Measurements from ENCODE around the gene TRMT10C. TPM values are rescaled to one million over a fixed set of nuclear protein-coding genes. Genes with fewer than 3 reads are reported as not detected.

The TRMT10C gene
- total and polyA plus RNA-seq, 9 of the 15 experiments (the other 6 are each of a cell fraction or from before 2014, with no cell fraction given): 48.6 to 106 (median 63.9) TPM

DNA sequence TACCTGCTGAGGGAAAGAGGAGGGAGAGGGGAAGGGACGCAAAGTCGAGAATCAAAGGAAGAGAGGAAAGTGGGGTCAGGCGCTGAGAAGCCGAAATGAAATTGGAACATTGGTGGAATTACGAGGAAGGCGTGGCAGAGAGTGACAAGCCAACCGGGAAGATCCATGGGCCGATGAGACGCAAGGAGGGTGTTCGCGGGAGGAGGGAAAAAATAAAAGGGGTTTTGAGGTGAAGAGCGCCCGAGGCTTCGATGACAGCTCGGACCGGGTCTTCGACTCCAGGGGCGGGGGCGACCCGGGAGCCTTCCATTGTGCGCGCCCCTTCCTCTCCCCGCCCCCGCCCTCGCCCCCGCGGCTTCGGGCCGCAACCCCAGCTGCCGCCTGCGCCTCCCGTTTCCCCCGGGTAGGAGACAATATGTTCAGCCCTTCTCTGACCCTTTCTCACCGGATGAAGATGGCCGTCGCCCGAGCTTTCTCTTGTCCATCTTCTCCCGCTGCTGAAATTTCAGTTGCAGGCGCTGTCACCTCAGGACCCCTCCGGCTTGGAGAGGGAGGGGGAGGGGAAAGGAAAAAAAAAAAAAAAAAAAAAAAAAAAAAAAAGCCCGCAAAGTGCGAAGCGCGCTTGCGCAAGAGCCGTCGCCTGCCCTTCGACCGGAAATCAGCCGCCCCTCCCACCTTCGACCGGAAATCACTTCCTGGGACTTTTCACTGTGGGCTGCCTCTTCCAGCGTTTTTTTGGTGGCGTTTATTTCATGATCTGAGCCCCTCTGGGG, 48.8 kb upstream of the TRMT10C start, which contains the start of gene SENP7 (continued):
- TF ChIP-seq, protein P1, sequence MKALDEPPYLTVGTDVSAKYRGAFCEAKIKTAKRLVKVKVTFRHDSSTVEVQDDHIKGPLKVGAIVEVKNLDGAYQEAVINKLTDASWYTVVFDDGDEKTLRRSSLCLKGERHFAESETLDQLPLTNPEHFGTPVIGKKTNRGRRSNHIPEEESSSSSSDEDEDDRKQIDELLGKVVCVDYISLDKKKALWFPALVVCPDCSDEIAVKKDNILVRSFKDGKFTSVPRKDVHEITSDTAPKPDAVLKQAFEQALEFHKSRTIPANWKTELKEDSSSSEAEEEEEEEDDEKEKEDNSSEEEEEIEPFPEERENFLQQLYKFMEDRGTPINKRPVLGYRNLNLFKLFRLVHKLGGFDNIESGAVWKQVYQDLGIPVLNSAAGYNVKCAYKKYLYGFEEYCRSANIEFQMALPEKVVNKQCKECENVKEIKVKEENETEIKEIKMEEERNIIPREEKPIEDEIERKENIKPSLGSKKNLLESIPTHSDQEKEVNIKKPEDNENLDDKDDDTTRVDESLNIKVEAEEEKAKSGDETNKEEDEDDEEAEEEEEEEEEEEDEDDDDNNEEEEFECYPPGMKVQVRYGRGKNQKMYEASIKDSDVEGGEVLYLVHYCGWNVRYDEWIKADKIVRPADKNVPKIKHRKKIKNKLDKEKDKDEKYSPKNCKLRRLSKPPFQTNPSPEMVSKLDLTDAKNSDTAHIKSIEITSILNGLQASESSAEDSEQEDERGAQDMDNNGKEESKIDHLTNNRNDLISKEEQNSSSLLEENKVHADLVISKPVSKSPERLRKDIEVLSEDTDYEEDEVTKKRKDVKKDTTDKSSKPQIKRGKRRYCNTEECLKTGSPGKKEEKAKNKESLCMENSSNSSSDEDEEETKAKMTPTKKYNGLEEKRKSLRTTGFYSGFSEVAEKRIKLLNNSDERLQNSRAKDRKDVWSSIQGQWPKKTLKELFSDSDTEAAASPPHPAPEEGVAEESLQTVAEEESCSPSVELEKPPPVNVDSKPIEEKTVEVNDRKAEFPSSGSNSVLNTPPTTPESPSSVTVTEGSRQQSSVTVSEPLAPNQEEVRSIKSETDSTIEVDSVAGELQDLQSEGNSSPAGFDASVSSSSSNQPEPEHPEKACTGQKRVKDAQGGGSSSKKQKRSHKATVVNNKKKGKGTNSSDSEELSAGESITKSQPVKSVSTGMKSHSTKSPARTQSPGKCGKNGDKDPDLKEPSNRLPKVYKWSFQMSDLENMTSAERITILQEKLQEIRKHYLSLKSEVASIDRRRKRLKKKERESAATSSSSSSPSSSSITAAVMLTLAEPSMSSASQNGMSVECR (CRISPR knock-in tag; IDR thresholded peaks at IDR 0.05): peak; percentile 19; the same call in 1 of the 2 replicates
- no peak for TF ChIP-seq ZC3H4 (CRISPR knock-in tag; IDR thresholded peaks at IDR 0.05; ENCODE audit: borderline replicate concordance)
- 0 out of 2 replicates have a peak, but pooled peaks have one; percentile 34 for TF ChIP-seq SMARCA4 (IDR thresholded peaks at IDR 0.05)
- TF ChIP-seq CHD1 (IDR thresholded peaks at IDR 0.05; ENCODE audit: low read length): no peak
- no peak for TF ChIP-seq CREM (IDR thresholded peaks at IDR 0.05; ENCODE audit: low read depth)
- TF ChIP-seq, protein P2, sequence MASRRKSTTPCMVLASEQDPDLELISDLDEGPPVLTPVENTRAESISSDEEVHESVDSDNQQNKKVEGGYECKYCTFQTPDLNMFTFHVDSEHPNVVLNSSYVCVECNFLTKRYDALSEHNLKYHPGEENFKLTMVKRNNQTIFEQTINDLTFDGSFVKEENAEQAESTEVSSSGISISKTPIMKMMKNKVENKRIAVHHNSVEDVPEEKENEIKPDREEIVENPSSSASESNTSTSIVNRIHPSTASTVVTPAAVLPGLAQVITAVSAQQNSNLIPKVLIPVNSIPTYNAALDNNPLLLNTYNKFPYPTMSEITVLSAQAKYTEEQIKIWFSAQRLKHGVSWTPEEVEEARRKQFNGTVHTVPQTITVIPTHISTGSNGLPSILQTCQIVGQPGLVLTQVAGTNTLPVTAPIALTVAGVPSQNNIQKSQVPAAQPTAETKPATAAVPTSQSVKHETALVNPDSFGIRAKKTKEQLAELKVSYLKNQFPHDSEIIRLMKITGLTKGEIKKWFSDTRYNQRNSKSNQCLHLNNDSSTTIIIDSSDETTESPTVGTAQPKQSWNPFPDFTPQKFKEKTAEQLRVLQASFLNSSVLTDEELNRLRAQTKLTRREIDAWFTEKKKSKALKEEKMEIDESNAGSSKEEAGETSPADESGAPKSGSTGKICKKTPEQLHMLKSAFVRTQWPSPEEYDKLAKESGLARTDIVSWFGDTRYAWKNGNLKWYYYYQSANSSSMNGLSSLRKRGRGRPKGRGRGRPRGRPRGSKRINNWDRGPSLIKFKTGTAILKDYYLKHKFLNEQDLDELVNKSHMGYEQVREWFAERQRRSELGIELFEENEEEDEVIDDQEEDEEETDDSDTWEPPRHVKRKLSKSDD (conservative IDR thresholded peaks at IDR 0.05; ENCODE audit: low read length): no peak
- TF ChIP-seq, protein P3, sequence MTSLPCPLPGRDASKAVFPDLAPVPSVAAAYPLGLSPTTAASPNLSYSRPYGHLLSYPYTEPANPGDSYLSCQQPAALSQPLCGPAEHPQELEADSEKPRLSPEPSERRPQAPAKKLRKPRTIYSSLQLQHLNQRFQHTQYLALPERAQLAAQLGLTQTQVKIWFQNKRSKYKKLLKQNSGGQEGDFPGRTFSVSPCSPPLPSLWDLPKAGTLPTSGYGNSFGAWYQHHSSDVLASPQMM (CRISPR knock-in tag; IDR thresholded peaks at IDR 0.05): no peak
- TF ChIP-seq ETS2 (tag; IDR thresholded peaks at IDR 0.05; ENCODE audit: borderline replicate concordance, poor library complexity, severe bottlenecking): no peak
- peak in 1 of 2 experiments; percentile 51; a peak in 1 of 4 replicates for TF ChIP-seq MAZ (CRISPR knock-in tag; conservative IDR thresholded peaks at IDR 0.05 in 1 of 2, IDR thresholded peaks at IDR 0.05 in 1 of 2)
- TF ChIP-seq FOXM1 (IDR thresholded peaks at IDR 0.05; ENCODE audit: low read depth): no peak
- no peak for TF ChIP-seq FOXM1 (CRISPR knock-in tag; IDR thresholded peaks at IDR 0.05; ENCODE audit: low read depth)
- TF ChIP-seq, protein P4, sequence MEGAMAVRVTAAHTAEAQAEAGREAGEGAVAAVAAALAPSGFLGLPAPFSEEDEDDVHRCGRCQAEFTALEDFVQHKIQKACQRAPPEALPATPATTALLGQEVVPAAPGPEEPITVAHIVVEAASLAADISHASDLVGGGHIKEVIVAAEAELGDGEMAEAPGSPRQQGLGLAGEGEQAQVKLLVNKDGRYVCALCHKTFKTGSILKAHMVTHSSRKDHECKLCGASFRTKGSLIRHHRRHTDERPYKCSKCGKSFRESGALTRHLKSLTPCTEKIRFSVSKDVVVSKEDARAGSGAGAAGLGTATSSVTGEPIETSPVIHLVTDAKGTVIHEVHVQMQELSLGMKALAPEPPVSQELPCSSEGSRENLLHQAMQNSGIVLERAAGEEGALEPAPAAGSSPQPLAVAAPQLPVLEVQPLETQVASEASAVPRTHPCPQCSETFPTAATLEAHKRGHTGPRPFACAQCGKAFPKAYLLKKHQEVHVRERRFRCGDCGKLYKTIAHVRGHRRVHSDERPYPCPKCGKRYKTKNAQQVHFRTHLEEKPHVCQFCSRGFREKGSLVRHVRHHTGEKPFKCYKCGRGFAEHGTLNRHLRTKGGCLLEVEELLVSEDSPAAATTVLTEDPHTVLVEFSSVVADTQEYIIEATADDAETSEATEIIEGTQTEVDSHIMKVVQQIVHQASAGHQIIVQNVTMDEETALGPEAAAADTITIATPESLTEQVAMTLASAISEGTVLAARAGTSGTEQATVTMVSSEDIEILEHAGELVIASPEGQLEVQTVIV (CRISPR knock-in tag; IDR thresholded peaks at IDR 0.05; ENCODE audit: borderline replicate concordance): no peak
- TF ChIP-seq, protein P5, sequence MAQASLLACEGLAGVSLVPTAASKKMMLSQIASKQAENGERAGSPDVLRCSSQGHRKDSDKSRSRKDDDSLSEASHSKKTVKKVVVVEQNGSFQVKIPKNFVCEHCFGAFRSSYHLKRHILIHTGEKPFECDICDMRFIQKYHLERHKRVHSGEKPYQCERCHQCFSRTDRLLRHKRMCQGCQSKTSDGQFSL (CRISPR knock-in tag; IDR thresholded peaks at IDR 0.05): no peak
- TF ChIP-seq, protein P5 (tag; IDR thresholded peaks at IDR 0.05): no peak
- TF ChIP-seq POLR2A (conservative IDR thresholded peaks at IDR 0.05): peak; percentile 33
